Naive B cell (primary cell): ENCODE data around the gene JARID2. TPM values are rescaled to one million over a fixed set of nuclear protein-coding genes. Genes with fewer than 3 reads are reported as not detected.

ENCODE experiments used
- ATAC-seq, 2 donors: fragments of 150-1000 bp; cut with Tn5 transposase; 2 replicates each; pipeline ENCODE4 v1.10.0; 2021; ENCODE audit warnings: low read depth in 2 of 2, mild to moderate bottlenecking in 2 of 2, moderate library complexity in 2 of 2
- DNase-seq: peaks from one replicate; pipeline ENCODE4 v3.0.0; 2022
- H3K27ac Mint-ChIP-seq, 6 donors: one replicate each; pipeline ENCODE4 v1.8.0; 2020 to 2022; ENCODE audit warnings: mild to moderate bottlenecking in 6 of 6, mixed read lengths in 6 of 6, moderate library complexity in 5 of 6, inconsistent platforms in 2 of 6
- H3K27me3 Mint-ChIP-seq, 3 donors: one replicate each; pipeline ENCODE4 v1.8.0; 2021 to 2022; ENCODE audit warnings: mixed read lengths in 3 of 3, mild to moderate bottlenecking in 1 of 3
- H3K36me3 Mint-ChIP-seq, 2 donors: one replicate each; pipeline ENCODE4 v1.8.0; 2020 to 2022; ENCODE audit warnings: mixed read lengths in 2 of 2, inconsistent platforms in 1 of 2, mild to moderate bottlenecking in 1 of 2
- H3K4me1 Mint-ChIP-seq, 3 donors: one replicate each; pipeline ENCODE4 v1.8.0; 2020 to 2022; ENCODE audit warnings: mixed read lengths in 3 of 3, inconsistent platforms in 1 of 3, mild to moderate bottlenecking in 1 of 3, moderate library complexity in 1 of 3
- H3K4me3 Mint-ChIP-seq, 8 donors: one replicate each; pipeline ENCODE4 v1.8.0; 2020 to 2022; ENCODE audit warnings: mild to moderate bottlenecking in 8 of 8, mixed read lengths in 8 of 8, moderate library complexity in 8 of 8, inconsistent platforms in 2 of 8
- H3K9me3 Mint-ChIP-seq, 7 donors: one replicate each; pipeline ENCODE4 v1.8.0; 2020 to 2022; ENCODE audit warnings: mixed read lengths in 7 of 7, mild to moderate bottlenecking in 5 of 7, inconsistent platforms in 2 of 7, moderate library complexity in 1 of 7
- polyA plus RNA-seq, 6 donors: library from polyadenylated mRNA; unstranded; fragments of 300-500 nt; fragmentation: Illumina TruSeq; gene quantifications; one replicate each; pipeline ENCODE4 v1.2.3, GENCODE V29; 2021; ENCODE audit warnings: low read depth in 6 of 6

The JARID2 gene
- 10 to 100 TPM in 5 of 6 donors, 1 to 10 TPM in 1; 2.7 to 21.9 (median 16.6) TPM for polyA plus RNA-seq

- Mint-ChIP-seq H3K4me1 (peaks cover 22 to 40% (median 26%) of the 10 kb centered on the region in 3 donors), H3K9me3 (peaks cover 0 to 3% (median 0%) of the 10 kb centered on the region in 7 donors), H3K36me3 (peaks cover 3 to 6% of the 10 kb centered on the region in 2 donors), H3K27me3 (no peaks in the 10 kb centered on the region), H3K27ac (peak within 1 kb of the TSS; percentile 96 to 99 (median 98)), H3K4me3 (peak within 1 kb of the TSS; percentile 99 to 100 (median 100))
- peak; percentile 96 for DNase-seq
- ATAC-seq, result peak; percentile 54
Observed at GRCh38 chr6:15245361-15246216, at the start of gene JARID2. JARID2 (plus strand) TSS chr6:15246069; CDS start chr6:15246540, 471 bp downstream.

DNA sequence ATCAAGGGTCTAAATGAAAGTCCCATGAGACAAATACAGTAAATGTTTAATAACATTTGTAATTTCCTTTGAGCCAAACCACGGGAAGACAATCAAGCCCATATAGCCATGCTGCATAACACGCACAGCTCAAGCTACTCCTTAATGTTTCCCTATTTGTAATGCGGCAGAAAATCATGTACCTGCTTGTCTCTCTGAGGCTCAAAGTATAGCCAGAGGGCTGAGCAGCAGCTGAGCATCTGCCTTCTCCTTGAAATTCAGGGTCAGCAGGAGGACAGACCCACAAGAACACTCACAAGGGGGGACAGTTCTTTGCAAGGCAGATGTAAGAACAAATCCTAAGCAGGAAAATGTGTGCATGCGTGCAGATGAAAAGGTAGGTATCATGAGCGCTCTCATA is 45.8 kb upstream of the JARID2 start:
- H3K36me3 Mint-ChIP-seq, result no peaks in the 10 kb centered on the region
- ATAC-seq (no peak), DNase-seq (no peak)
- no peak overlapping the region for H3K4me3 Mint-ChIP-seq
- peaks cover 0 to 6% (median 3%) of the 10 kb centered on the region in 3 donors for H3K27me3 Mint-ChIP-seq
- H3K4me1 Mint-ChIP-seq, result peaks cover 0 to 2% (median 0%) of the 10 kb centered on the region in 3 donors
- H3K9me3 Mint-ChIP-seq, result no peaks in the 10 kb centered on the region
- no peak overlapping the region for H3K27ac Mint-ChIP-seq

DNA sequence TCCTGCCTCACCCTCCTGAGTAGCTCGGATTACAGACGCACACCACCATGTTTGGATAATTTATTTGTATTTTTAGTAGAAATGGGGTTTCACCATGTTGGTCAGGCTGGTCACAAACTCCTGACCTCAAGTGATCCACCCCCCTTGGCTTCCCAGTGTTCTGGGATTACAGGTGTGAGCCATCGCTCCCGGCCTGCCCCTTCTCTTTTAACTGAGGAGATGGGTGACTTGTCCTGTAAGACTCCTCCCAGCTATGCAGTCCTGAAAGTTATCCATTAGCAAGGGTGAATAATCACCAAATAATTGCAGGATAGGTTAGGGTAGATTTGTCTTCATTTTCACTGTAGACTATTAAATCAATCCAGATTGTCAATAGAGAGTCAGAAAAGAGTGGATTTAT is 40.5 kb upstream of the JARID2 start:
- ATAC-seq (no peak), DNase-seq (no peak)
- Mint-ChIP-seq H3K27me3 (peaks cover 0 to 6% (median 0%) of the 10 kb centered on the region in 3 donors), H3K4me1 (peaks cover 4 to 19% (median 4%) of the 10 kb centered on the region in 3 donors), H3K9me3 (no peaks in the 10 kb centered on the region), H3K27ac (no peak overlapping the region), H3K36me3 (no peaks in the 10 kb centered on the region), H3K4me3 (peak overlapping the region in 1 of 8 donors; percentile 43)

DNA sequence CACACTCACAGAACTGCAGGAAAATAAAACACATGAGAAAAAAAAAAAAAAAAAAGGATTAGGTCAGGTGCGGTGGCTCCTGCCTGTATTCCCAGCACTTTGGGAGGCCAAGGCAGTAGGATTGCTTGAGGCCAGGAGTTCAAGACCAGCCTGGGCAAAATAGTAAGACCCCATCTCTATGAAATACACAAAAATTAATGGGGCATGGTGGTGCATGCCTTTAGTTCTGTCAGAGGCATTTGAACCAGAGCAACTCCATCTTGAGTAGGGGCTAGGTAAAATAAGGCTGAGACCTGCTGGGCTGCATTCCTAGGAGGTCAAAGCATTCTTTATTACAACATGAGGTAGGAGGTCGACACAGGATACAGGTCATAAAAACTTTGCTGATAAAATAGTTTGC is 39.0 kb upstream of the JARID2 start:
- H3K27me3 Mint-ChIP-seq, result peaks cover 0 to 6% (median 0%) of the 10 kb centered on the region in 3 donors
- peaks cover 4 to 19% (median 8%) of the 10 kb centered on the region in 3 donors for H3K4me1 Mint-ChIP-seq
- peak overlapping the region in 1 of 6 donors; percentile 51 for H3K27ac Mint-ChIP-seq
- no peaks in the 10 kb centered on the region for H3K9me3 Mint-ChIP-seq
- DNase-seq (no peak), ATAC-seq (no peak)
- no peaks in the 10 kb centered on the region for H3K36me3 Mint-ChIP-seq
- H3K4me3 Mint-ChIP-seq, result no peak overlapping the region

GRCh38 chr6:15207923-15208322 is 37.9 kb upstream of the JARID2 start:
- H3K27ac Mint-ChIP-seq, result peak overlapping the region in 1 of 6 donors; percentile 40
- no peaks in the 10 kb centered on the region for H3K36me3 Mint-ChIP-seq
- DNase-seq (no peak), ATAC-seq (no peak)
- H3K9me3 Mint-ChIP-seq, result no peaks in the 10 kb centered on the region
- peaks cover 2 to 19% (median 8%) of the 10 kb centered on the region in 3 donors for H3K4me1 Mint-ChIP-seq
- H3K4me3 Mint-ChIP-seq, result no peak overlapping the region
- no peaks in the 10 kb centered on the region for H3K27me3 Mint-ChIP-seq

DNA sequence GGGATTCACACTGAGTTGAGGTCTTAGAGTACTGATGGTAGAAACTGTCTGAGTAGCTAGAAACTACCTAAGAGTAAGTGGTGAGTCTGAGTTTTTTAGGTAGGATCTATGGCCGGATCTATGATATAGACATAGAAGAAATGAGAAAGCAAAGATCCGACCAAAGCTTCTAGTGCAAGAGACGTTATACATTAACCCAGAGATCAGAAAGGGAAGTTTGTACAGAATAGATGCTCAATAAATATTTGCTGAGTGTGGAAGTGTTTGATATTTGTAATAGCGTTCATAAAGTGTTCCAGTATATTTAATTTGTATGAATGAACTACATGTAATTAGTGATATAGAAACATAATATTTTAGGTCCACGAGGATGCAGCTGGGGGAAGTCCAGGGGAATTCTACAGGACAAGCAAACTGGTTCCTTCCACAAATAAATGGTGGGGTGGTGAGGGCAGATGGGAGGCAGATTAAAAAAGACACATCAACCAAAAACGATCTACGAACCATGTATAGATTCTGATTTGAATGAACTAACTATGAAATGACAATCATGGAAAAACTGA is 31.9 kb upstream of the JARID2 start:
- Mint-ChIP-seq H3K27me3 (no peaks in the 10 kb centered on the region), H3K36me3 (no peaks in the 10 kb centered on the region), H3K4me1 (peaks cover 21 to 25% (median 22%) of the 10 kb centered on the region in 3 donors), H3K27ac (peak overlapping the region in 1 of 6 donors; percentile 13), H3K4me3 (peak overlapping the region in 2 of 8 donors; percentile 4 to 68), H3K9me3 (no peaks in the 10 kb centered on the region)
- no peak for ATAC-seq
- no peak for DNase-seq

GRCh38 chr6:15218401-15218800 is 27.5 kb upstream of the JARID2 start:
- Mint-ChIP-seq H3K9me3 (peaks cover 0 to 2% (median 0%) of the 10 kb centered on the region in 7 donors), H3K4me3 (no peak overlapping the region), H3K36me3 (no peaks in the 10 kb centered on the region), H3K27ac (no peak overlapping the region), H3K27me3 (no peaks in the 10 kb centered on the region), H3K4me1 (peaks cover 16 to 42% (median 23%) of the 10 kb centered on the region in 3 donors)
- ATAC-seq (no peak), DNase-seq (no peak)

GRCh38 chr6:15220062-15220461 is 25.8 kb upstream of the JARID2 start:
- ATAC-seq (peak; percentile 8 to 47), DNase-seq (no peak)
- Mint-ChIP-seq H3K27ac (no peak overlapping the region), H3K9me3 (peaks cover 0 to 2% (median 0%) of the 10 kb centered on the region in 7 donors), H3K4me1 (peaks cover 8 to 32% (median 16%) of the 10 kb centered on the region in 3 donors), H3K4me3 (no peak overlapping the region), H3K36me3 (no peaks in the 10 kb centered on the region), H3K27me3 (no peaks in the 10 kb centered on the region)

- no peak for ATAC-seq
- Mint-ChIP-seq H3K4me3 (no peak overlapping the region), H3K9me3 (no peaks in the 10 kb centered on the region), H3K27me3 (no peaks in the 10 kb centered on the region), H3K36me3 (no peaks in the 10 kb centered on the region), H3K4me1 (peaks cover 7 to 21% (median 17%) of the 10 kb centered on the region in 3 donors), H3K27ac (no peak overlapping the region)
- DNase-seq, result no peak
Observed at GRCh38 chr6:15227827-15228318, 18.0 kb upstream of the JARID2 start.

DNA sequence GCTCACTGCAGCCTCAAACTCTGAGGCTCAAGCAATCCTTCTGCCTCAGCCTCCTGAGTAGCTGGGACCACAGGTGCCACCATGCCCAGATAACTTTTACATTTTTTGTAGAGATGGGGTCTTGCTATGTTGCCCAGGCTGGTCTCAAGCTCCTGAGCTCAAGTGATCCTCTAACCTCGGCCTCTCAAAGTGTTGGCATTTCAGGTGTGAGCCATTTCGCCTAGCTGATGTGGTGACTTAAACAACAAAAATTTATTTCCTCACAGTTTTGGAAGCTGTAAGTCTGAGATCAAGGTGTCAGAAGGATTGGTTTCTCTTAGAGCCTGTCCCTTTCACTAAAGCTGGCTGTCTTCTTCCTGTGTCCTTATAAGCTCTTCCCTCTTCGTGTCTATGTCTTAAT is 15.0 kb upstream of the JARID2 start:
- Mint-ChIP-seq H3K4me1 (peaks cover 15 to 43% (median 16%) of the 10 kb centered on the region in 3 donors), H3K9me3 (no peaks in the 10 kb centered on the region)
- ATAC-seq, result no peak

DNA sequence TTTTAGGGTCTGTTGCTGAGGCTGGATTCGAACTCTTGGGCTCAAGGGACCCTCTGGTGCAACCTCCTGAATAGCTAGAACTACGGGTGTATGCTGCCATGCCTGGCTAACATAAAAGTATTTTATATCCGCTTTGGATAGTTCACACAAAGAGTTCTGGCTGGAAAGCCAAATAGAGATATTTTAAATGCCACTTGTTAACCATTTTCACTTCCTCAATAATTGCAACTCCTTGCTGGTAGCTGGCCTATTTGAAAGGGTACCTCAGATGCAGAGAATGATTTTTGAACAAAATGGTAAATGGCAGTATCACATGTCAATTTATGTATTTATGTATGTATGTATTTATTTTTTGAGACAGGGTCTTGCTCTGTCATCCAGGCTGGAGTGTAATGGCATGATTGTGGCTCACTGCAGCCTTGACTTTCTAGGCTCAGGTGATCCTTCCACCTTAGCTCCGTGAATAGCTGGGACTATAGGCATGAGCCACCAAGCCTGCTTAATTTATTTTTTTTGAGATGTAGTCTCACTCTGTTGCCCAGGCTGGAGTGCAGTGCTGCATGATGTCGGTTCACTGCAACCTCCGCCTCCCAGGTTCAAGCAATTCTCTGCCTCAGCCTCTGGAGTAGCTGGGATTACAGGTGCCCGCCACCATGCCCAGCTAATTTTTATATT is 12.9 kb upstream of the JARID2 start:
- H3K27me3 Mint-ChIP-seq, result no peaks in the 10 kb centered on the region
- peak overlapping the region in 2 of 6 donors; percentile 34 to 52 for H3K27ac Mint-ChIP-seq
- H3K4me3 Mint-ChIP-seq, result peak overlapping the region in 4 of 8 donors; percentile 10 to 87 (median 39)
- no peaks in the 10 kb centered on the region for H3K9me3 Mint-ChIP-seq
- ATAC-seq (peak; percentile 81 to 86), DNase-seq (peak; percentile 55)
- no peaks in the 10 kb centered on the region for H3K36me3 Mint-ChIP-seq
- H3K4me1 Mint-ChIP-seq, result peaks cover 16 to 43% (median 16%) of the 10 kb centered on the region in 3 donors

More for the DNA sequence above, 15.0 kb upstream of the JARID2 start:
- Mint-ChIP-seq H3K27me3 (no peaks in the 10 kb centered on the region), H3K27ac (no peak overlapping the region), H3K4me3 (no peak overlapping the region), H3K36me3 (no peaks in the 10 kb centered on the region)
- no peak for DNase-seq

- H3K36me3 Mint-ChIP-seq, result no peaks in the 10 kb centered on the region
- peak overlapping the region in 6 of 8 donors; percentile 38 to 82 (median 68) for H3K4me3 Mint-ChIP-seq
- peaks cover 16 to 43% (median 16%) of the 10 kb centered on the region in 3 donors for H3K4me1 Mint-ChIP-seq
- H3K9me3 Mint-ChIP-seq, result no peaks in the 10 kb centered on the region
- no peaks in the 10 kb centered on the region for H3K27me3 Mint-ChIP-seq
- DNase-seq (peak; percentile 36), ATAC-seq (peak in 1 of 2 donors; percentile 62)
- H3K27ac Mint-ChIP-seq, result peak overlapping the region in 4 of 6 donors; percentile 49 to 84 (median 68)
Observed at GRCh38 chr6:15234068-15234758, 11.7 kb upstream of the JARID2 start.
